ENCODE measurements around the gene HS6ST1.
"Not testable (repeated sequence)": the region's sequence is repeated elsewhere in the genome, so short reads cannot be mapped to it uniquely, and the experiment has no call there.

The HS6ST1 gene

GRCh38 chr2:128263902-128264331 lies 54.8 kb downstream of the HS6ST1 start:
- DNase-seq: no peak

- no peak for DNase-seq
Measured at GRCh38 chr2:128262315-128263253, 56.1 kb downstream of the HS6ST1 start.

- no peak for DNase-seq
Measured at GRCh38 chr2:128261245-128262128, 57.2 kb downstream of the HS6ST1 start.

GRCh38 chr2:128260239-128261138 lies 58.2 kb downstream of the HS6ST1 start:
- no peak for DNase-seq

GRCh38 chr2:128259585-128259984 lies 59.1 kb downstream of the HS6ST1 start:
- no peak for DNase-seq

- no peak for DNase-seq
Measured at GRCh38 chr2:128258218-128258617, 60.5 kb downstream of the HS6ST1 start.

- no peak for DNase-seq
Measured at GRCh38 chr2:128252501-128252900, 66.2 kb downstream of the HS6ST1 start.

GRCh38 chr2:128252086-128252485 lies 66.6 kb downstream of the HS6ST1 start:
- DNase-seq: not testable (repeated sequence)

- no peak for DNase-seq
Measured at GRCh38 chr2:128250229-128251025, 68.2 kb downstream of the HS6ST1 start.

GRCh38 chr2:128249555-128249954 lies 69.1 kb downstream of the HS6ST1 start:
- DNase-seq: no peak

- no peak for DNase-seq
Measured at GRCh38 chr2:128245813-128246212, 72.9 kb downstream of the HS6ST1 start.

GRCh38 chr2:128241896-128242295 lies 76.8 kb downstream of the HS6ST1 start:
- DNase-seq: no peak

- DNase-seq: no peak
Measured at GRCh38 chr2:128237911-128238697, 80.6 kb downstream of the HS6ST1 start.

- DNase-seq: no peak
Measured at GRCh38 chr2:128237081-128237534, 81.6 kb downstream of the HS6ST1 start.

- DNase-seq: no peak
Measured at GRCh38 chr2:128236491-128237035, 82.1 kb downstream of the HS6ST1 start.

GRCh38 chr2:128235581-128235980 lies 83.1 kb downstream of the HS6ST1 start:
- no peak for DNase-seq

GRCh38 chr2:128234613-128235012 lies 84.1 kb downstream of the HS6ST1 start:
- DNase-seq: no peak

GRCh38 chr2:128233790-128234395 lies 84.8 kb downstream of the HS6ST1 start:
- DNase-seq: no peak

GRCh38 chr2:128232965-128233789 lies 85.5 kb downstream of the HS6ST1 start:
- peak; percentile 46 to 73 for DNase-seq

Data from NCI-H446 (cell line).